ENCODE results near the gene CXCL12.

The CXCL12 gene

DNA sequence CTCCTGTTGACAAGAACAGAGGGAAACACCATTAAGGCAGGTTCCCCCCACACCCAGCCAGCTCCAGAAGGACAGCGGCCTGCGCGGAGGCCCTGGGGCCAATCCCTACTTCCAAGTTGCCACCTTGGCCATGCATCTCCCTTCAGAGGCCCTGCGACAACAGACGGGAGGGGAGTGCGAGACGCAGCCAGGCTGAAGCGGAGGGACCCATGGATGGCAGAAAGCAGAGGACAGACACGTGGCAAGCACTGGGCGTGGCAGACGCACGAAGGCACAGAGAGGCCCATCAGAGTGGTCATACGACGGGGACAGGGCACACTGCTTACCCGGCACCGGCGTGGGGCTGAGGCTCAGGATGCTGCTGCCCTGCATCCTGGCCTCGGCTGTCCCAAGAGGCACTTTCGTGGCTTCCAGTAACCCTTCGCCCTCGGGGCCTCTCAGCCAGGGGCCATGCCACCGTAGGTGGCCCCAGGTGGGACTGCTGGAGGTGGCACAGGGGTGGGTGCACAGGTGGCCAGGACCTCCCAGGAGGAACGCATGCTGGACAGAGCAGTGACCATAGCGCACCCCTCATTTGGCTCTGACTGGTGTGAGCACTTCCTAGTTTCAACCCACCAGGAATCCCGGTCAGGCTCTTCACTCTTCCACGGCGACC, 11.4 kb downstream of the CXCL12 start:
- H3K4me1 ChIP-seq (ENCODE audit: control insufficient read depth, insufficient read depth, low read length), result peaks cover 50% of the 10 kb centered on the region
- no peak overlapping the region for H3K9ac ChIP-seq (ENCODE audit: low read length)
- H3K27me3 ChIP-seq (ENCODE audit: control insufficient read depth, insufficient read depth, low read length), result no peaks in the 10 kb centered on the region
- H3K4me3 ChIP-seq (ENCODE audit: low read depth, low read length), result no peak overlapping the region
- peaks cover 52% of the 10 kb centered on the region for H3K36me3 ChIP-seq (ENCODE audit: control insufficient read depth, insufficient read depth, low read length)
- H3K27ac ChIP-seq (ENCODE audit: low read depth, low read length), result no peak overlapping the region
- H3K9me3 ChIP-seq (ENCODE audit: control insufficient read depth, insufficient read depth, low read depth, low read length), result no peaks in the 10 kb centered on the region

- Histone ChIP-seq H3K27me3 (ENCODE audit: control insufficient read depth, insufficient read depth, low read length) (no peaks in the 10 kb centered on the region), H3K4me1 (ENCODE audit: control insufficient read depth, insufficient read depth, low read length) (peaks cover 45% of the 10 kb centered on the region), H3K36me3 (ENCODE audit: control insufficient read depth, insufficient read depth, low read length) (peaks cover 39% of the 10 kb centered on the region), H3K9ac (ENCODE audit: low read length) (no peak overlapping the region), H3K27ac (ENCODE audit: low read depth, low read length) (peak overlapping the region; percentile 81; the same call in 1 of the 2 replicates), H3K4me3 (ENCODE audit: low read depth, low read length) (no peak overlapping the region), H3K9me3 (ENCODE audit: control insufficient read depth, insufficient read depth, low read depth, low read length) (no peaks in the 10 kb centered on the region)
Observed at GRCh38 chr10:44372181-44372580, 12.7 kb downstream of the CXCL12 start.

- peaks cover 27% of the 10 kb centered on the region for H3K36me3 ChIP-seq (ENCODE audit: control insufficient read depth, insufficient read depth, low read length)
- H3K4me3 ChIP-seq (ENCODE audit: low read depth, low read length), result peak overlapping the region; percentile 40
- H3K4me1 ChIP-seq (ENCODE audit: control insufficient read depth, insufficient read depth, low read length), result peaks cover 44% of the 10 kb centered on the region
- H3K27ac ChIP-seq (ENCODE audit: low read depth, low read length), result peak overlapping the region; percentile 81
- H3K9ac ChIP-seq (ENCODE audit: low read length), result peak overlapping the region; percentile 82
- no peaks in the 10 kb centered on the region for H3K27me3 ChIP-seq (ENCODE audit: control insufficient read depth, insufficient read depth, low read length)
- no peaks in the 10 kb centered on the region for H3K9me3 ChIP-seq (ENCODE audit: control insufficient read depth, insufficient read depth, low read depth, low read length)
Observed at GRCh38 chr10:44370731-44371248, 14.1 kb downstream of the CXCL12 start.

GRCh38 chr10:44369854-44370253, 15.0 kb downstream of the CXCL12 start:
- H3K9ac ChIP-seq (ENCODE audit: low read length), result no peak overlapping the region
- no peaks in the 10 kb centered on the region for H3K9me3 ChIP-seq (ENCODE audit: control insufficient read depth, insufficient read depth, low read depth, low read length)
- H3K4me1 ChIP-seq (ENCODE audit: control insufficient read depth, insufficient read depth, low read length), result peaks cover 34% of the 10 kb centered on the region
- no peak overlapping the region for H3K4me3 ChIP-seq (ENCODE audit: low read depth, low read length)
- peaks cover 19% of the 10 kb centered on the region for H3K36me3 ChIP-seq (ENCODE audit: control insufficient read depth, insufficient read depth, low read length)
- H3K27ac ChIP-seq (ENCODE audit: low read depth, low read length), result peak overlapping the region; percentile 81
- H3K27me3 ChIP-seq (ENCODE audit: control insufficient read depth, insufficient read depth, low read length), result no peaks in the 10 kb centered on the region

GRCh38 chr10:44369296-44369695, 15.6 kb downstream of the CXCL12 start:
- H3K9ac ChIP-seq (ENCODE audit: low read length), result no peak overlapping the region
- H3K9me3 ChIP-seq (ENCODE audit: control insufficient read depth, insufficient read depth, low read depth, low read length), result no peaks in the 10 kb centered on the region
- H3K27me3 ChIP-seq (ENCODE audit: control insufficient read depth, insufficient read depth, low read length), result no peaks in the 10 kb centered on the region
- peak overlapping the region; percentile 81; the same call in 1 of the 2 replicates for H3K27ac ChIP-seq (ENCODE audit: low read depth, low read length)
- no peak overlapping the region for H3K4me3 ChIP-seq (ENCODE audit: low read depth, low read length)
- H3K36me3 ChIP-seq (ENCODE audit: control insufficient read depth, insufficient read depth, low read length), result peaks cover 18% of the 10 kb centered on the region
- peaks cover 37% of the 10 kb centered on the region for H3K4me1 ChIP-seq (ENCODE audit: control insufficient read depth, insufficient read depth, low read length)

- H3K4me1 ChIP-seq (ENCODE audit: control insufficient read depth, insufficient read depth, low read length), result peaks cover 42% of the 10 kb centered on the region
- H3K4me3 ChIP-seq (ENCODE audit: low read depth, low read length), result no peak overlapping the region
- no peaks in the 10 kb centered on the region for H3K27me3 ChIP-seq (ENCODE audit: control insufficient read depth, insufficient read depth, low read length)
- no peak overlapping the region for H3K9ac ChIP-seq (ENCODE audit: low read length)
- H3K27ac ChIP-seq (ENCODE audit: low read depth, low read length), result no peak overlapping the region
- H3K36me3 ChIP-seq (ENCODE audit: control insufficient read depth, insufficient read depth, low read length), result peaks cover 14% of the 10 kb centered on the region
- H3K9me3 ChIP-seq (ENCODE audit: control insufficient read depth, insufficient read depth, low read depth, low read length), result no peaks in the 10 kb centered on the region
Observed at GRCh38 chr10:44368637-44369036, 16.3 kb downstream of the CXCL12 start.

DNA sequence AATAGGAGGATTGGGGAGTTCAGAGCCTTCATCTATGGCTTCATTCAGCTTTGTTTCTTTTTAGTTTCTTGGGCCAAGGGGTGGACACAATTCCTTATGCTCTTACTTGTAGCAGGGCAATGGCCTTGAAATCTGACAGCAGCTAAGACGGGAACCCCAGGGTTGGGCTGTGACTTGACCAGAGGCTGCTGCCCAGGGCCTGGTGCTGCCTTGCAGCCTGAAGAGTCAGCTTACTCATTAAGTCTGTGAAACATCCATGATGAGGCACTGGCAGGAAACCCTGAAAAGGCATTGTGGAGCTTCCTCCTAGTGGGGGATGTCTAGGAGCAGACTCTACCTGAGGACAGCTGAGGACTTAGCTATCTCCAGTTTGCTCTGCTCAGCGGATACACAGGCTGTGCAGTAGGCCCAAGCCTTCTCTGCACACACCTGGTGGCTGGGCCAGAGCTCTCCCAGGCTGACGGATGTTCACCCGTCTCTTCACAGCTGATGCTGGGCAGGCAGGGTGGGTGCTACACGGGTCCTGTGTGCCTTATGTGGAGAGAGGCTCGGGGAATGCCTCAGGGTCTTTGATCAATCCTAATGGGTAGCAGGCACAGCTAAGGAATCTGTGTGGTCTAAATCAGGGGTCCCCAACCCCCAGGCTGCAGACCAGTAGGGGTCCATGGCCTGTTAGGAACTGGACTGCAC, 17.8 kb downstream of the CXCL12 start:
- Histone ChIP-seq H3K4me1 (ENCODE audit: control insufficient read depth, insufficient read depth, low read length) (peaks cover 49% of the 10 kb centered on the region), H3K9ac (ENCODE audit: low read length) (no peak overlapping the region), H3K27ac (ENCODE audit: low read depth, low read length) (no peak overlapping the region), H3K9me3 (ENCODE audit: control insufficient read depth, insufficient read depth, low read depth, low read length) (no peaks in the 10 kb centered on the region), H3K4me3 (ENCODE audit: low read depth, low read length) (no peak overlapping the region), H3K36me3 (ENCODE audit: control insufficient read depth, insufficient read depth, low read length) (no peaks in the 10 kb centered on the region), H3K27me3 (ENCODE audit: control insufficient read depth, insufficient read depth, low read length) (no peaks in the 10 kb centered on the region)

DNA sequence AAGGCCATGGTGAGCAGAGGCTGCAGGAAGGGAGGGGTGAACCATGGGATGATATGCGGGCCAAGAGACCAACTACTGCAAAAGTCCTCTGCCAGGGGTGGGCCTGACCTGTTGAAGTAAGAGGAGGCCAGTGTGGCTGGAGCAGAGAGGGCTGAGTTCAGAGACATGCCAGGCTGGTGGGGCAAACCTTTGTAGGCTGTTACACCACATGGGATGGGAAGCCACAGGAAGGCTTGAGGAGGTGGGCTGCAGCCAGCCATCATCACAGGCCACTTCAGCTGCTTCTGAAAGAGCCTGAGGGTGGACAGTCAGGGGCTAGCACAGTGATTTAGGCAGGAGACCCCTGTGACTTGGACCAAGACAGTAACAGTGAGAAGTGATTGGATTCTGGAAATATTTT, 20.3 kb downstream of the CXCL12 start:
- Histone ChIP-seq H3K4me1 (ENCODE audit: control insufficient read depth, insufficient read depth, low read length) (peaks cover 33% of the 10 kb centered on the region), H3K27ac (ENCODE audit: low read depth, low read length) (no peak overlapping the region), H3K27me3 (ENCODE audit: control insufficient read depth, insufficient read depth, low read length) (no peaks in the 10 kb centered on the region), H3K4me3 (ENCODE audit: low read depth, low read length) (no peak overlapping the region), H3K9ac (ENCODE audit: low read length) (no peak overlapping the region), H3K36me3 (ENCODE audit: control insufficient read depth, insufficient read depth, low read length) (no peaks in the 10 kb centered on the region), H3K9me3 (ENCODE audit: control insufficient read depth, insufficient read depth, low read depth, low read length) (no peaks in the 10 kb centered on the region)

GRCh38 chr10:44363716-44364115, 21.2 kb downstream of the CXCL12 start:
- no peaks in the 10 kb centered on the region for H3K36me3 ChIP-seq (ENCODE audit: control insufficient read depth, insufficient read depth, low read length)
- no peak overlapping the region for H3K4me3 ChIP-seq (ENCODE audit: low read depth, low read length)
- peaks cover 28% of the 10 kb centered on the region for H3K4me1 ChIP-seq (ENCODE audit: control insufficient read depth, insufficient read depth, low read length)
- H3K9me3 ChIP-seq (ENCODE audit: control insufficient read depth, insufficient read depth, low read depth, low read length), result no peaks in the 10 kb centered on the region
- H3K9ac ChIP-seq (ENCODE audit: low read length), result no peak overlapping the region
- H3K27me3 ChIP-seq (ENCODE audit: control insufficient read depth, insufficient read depth, low read length), result no peaks in the 10 kb centered on the region
- H3K27ac ChIP-seq (ENCODE audit: low read depth, low read length), result no peak overlapping the region

GRCh38 chr10:44362866-44363711, 21.8 kb downstream of the CXCL12 start:
- H3K9me3 ChIP-seq (ENCODE audit: control insufficient read depth, insufficient read depth, low read depth, low read length), result no peaks in the 10 kb centered on the region
- peaks cover 28% of the 10 kb centered on the region for H3K4me1 ChIP-seq (ENCODE audit: control insufficient read depth, insufficient read depth, low read length)
- no peak overlapping the region for H3K27ac ChIP-seq (ENCODE audit: low read depth, low read length)
- peak overlapping the region; percentile 1 for H3K9ac ChIP-seq (ENCODE audit: low read length)
- H3K27me3 ChIP-seq (ENCODE audit: control insufficient read depth, insufficient read depth, low read length), result no peaks in the 10 kb centered on the region
- no peak overlapping the region for H3K4me3 ChIP-seq (ENCODE audit: low read depth, low read length)
- no peaks in the 10 kb centered on the region for H3K36me3 ChIP-seq (ENCODE audit: control insufficient read depth, insufficient read depth, low read length)

GRCh38 chr10:44361109-44361508, 23.8 kb downstream of the CXCL12 start:
- Histone ChIP-seq H3K9me3 (ENCODE audit: control insufficient read depth, insufficient read depth, low read depth, low read length) (no peaks in the 10 kb centered on the region), H3K36me3 (ENCODE audit: control insufficient read depth, insufficient read depth, low read length) (no peaks in the 10 kb centered on the region), H3K27ac (ENCODE audit: low read depth, low read length) (no peak overlapping the region), H3K27me3 (ENCODE audit: control insufficient read depth, insufficient read depth, low read length) (no peaks in the 10 kb centered on the region), H3K4me1 (ENCODE audit: control insufficient read depth, insufficient read depth, low read length) (peaks cover 40% of the 10 kb centered on the region), H3K4me3 (ENCODE audit: low read depth, low read length) (no peak overlapping the region), H3K9ac (ENCODE audit: low read length) (no peak overlapping the region)

All from HUES6 (cell line).